Activated T-helper 1 cell treated with anti-CD3 and anti-CD28 coated beads, Interleukin-2, amount 50 U/mL, for 16 hours (primary cell): Measurements from ENCODE around the gene TM4SF1.
"Not testable (repeated sequence)": the region's sequence is repeated elsewhere in the genome, so short reads cannot be mapped to it uniquely, and the experiment has no call there.

Experiments
- DNase-seq, 2 donors: peaks; one replicate each; pipeline ENCODE4 v3.0.0-alpha.2; 2020; ENCODE audit warnings: low read depth in 1 of 2, low spot score in 1 of 2

TM4SF1 gene

DNA sequence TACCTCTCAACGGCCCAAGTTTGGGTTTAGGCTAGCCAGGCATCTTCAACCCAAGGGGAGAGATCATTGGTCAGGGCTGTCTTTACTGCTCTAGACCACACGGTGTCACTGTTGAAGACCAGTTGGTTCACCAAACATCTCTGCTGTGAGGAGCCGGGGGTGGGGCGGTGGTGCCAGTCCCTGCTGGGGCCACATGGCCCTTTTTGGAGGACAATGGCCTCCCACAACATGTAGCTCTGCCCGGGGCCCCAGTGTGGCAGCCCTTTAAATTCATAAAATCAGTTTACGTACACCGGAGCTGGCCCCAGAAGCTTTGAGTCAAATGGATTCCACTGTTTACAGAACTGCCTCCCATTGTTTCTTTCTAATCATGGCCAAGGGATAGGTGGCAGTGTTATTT, 24.9 kb downstream of the TM4SF1 start:
- DNase-seq = no peak

DNA sequence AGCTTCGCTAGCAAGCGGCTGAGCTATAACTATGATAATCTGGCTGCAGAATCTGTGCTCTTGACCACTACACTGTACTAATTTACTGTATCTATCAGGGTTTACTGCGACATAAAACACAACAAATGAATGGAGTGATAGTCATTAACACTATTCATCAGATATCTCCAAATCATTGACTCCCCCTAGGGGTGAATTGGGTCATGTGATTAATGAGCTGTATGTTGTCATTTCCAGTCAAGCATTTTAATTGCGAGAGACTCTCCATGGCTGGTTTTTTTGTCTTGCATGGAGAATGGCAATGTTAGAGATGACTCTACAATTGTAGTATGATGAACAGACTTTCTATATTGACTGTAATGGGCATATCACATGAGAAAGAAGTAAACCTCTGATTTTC, 33.5 kb downstream of the TM4SF1 start:
- no peak for DNase-seq

DNA sequence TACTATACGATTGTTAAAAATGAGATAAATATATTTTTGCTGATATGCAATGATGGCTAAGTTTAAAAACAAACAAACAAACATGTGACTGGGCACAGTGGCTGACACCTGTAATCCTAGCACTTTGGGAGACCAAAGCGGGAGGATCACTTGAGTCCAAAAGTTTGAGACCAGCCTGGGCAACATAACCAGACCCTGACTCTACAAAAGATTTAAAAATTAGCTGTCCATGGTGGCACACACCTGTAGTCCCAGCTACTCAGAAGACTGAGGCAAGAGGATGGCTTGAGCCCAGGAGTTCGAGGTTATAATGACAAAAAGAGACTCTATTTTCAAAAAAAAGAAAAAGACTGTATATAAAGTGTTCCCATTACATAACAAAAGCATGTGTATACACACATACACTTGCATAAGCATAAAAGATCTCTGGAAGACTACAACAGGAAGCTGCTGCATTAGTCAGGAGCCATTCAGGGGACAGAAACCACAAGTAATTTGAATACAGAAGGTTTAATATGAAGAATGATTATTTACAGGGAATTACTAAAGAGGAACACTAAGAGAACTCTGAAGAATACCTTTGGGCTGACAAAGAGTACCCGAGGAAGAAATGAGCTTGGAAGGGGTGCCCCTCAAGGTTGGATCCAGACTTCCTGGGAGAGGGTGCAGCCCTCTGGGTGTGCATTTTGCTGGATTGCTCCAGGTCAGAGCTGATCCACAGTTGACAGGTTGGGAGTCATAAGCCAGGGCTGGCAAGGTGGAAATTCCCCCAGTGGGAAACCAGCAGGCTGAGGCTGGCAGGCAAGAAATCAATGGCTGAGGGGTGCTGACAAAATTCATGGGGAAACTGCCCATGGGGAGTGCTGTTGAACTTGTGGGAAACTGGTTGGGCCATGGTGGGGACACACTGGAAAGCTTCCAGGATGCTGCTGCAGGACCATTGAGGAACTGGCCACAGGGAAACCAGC, 34.8 kb downstream of the TM4SF1 start:
- no peak for DNase-seq

- DNase-seq = no peak
These were observed 37.0 kb downstream of the TM4SF1 start for GRCh38 chr3:149340310-149340933.

DNA sequence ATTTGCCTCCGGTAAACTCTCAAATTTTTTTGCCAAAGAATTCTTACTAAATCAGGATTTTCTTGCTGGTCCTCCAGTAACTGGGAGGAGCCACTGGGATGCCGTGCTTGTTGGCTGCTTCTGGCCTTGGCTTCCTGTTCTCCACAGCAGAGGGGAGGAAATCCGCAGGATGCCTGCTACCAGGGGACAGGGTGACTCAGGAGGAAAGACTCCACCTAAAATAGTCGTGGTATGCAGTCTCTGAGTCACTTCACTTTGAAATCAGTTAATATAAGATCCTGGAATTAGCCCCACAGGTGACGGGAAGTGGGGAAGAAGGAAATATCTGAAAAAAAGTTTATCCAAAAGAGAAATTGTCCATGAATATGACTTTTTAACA, 37.5 kb downstream of the TM4SF1 start:
- DNase-seq = no peak

DNA sequence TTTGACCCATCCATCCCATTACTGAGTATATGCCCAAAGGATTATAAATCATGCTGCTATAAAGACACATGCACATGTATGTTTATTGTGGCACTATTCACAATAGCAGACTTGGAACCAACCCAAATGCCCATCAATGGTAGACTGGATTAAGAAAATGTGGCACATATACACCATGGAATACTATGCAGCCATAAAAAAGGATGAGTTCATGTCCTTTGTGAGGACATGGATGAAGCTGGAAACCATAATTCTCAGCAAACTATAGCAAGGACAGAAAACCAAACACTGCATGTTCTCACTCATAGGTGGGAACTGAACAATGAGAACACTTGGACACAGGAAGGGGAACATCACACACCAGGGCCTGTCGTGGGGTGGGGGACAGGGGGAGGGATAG, 40.0 kb downstream of the TM4SF1 start:
- DNase-seq = not testable (repeated sequence)

DNA sequence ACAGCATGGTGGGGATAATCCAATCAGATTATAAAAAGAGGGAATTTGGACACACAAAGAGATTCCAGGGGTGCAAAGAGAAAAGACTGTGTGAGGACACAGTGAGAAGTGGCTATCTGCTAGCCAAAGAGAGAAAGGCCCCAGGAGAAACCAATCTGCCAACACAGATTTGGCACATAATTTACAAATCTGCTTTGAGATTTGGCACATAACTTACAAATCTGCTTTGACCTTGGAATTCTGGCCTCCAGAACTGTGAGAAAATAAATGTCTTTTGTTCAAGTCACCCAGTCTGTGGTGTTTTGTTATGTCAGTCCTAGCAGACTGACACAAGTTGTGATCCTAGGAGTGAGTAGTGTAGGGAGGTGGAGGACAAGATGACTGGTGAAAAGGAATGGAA, 40.5 kb downstream of the TM4SF1 start:
- no peak for DNase-seq

DNA sequence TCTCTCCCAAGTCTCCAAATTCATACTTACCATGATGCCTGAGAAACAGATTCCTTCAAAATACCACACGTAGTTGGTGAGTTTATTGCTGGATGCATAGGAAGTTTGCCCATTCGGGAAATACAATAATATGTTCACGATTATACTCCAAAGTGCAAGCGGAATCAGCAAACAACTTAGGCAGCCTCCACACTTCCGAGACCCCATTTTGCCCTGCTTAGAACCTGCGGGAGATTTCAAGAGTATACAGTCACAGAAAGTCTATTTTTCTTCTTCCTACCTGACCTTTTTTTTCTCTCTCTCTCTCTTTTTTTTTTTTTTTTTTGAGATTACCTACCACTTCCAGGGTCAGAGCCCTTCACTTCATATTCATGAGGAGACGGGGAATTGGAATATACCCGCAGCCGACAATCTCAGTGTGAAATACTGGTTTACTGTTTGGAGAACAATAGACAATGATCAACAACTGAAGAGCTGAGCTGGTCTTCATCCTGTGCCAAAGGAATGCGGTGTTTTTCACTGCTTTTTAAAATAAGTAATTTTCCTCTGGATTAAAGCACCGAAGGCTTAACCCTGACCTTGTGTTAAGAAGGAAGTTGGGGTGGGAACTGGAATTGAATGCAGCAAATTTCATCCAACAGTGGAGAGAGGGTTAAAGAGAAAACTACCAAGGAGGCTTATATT, 44.1 kb downstream of the TM4SF1 start, which contains the start of gene TM4SF18:
Gene TM4SF18 (minus strand): TSS at position 461 of the 684 bp plus-strand sequence. CDS start 254 bp downstream, at position 207.
- no peak for DNase-seq

- DNase-seq = no peak
These were observed 44.7 kb downstream of the TM4SF1 start for GRCh38 chr3:149332771-149333170.

DNA sequence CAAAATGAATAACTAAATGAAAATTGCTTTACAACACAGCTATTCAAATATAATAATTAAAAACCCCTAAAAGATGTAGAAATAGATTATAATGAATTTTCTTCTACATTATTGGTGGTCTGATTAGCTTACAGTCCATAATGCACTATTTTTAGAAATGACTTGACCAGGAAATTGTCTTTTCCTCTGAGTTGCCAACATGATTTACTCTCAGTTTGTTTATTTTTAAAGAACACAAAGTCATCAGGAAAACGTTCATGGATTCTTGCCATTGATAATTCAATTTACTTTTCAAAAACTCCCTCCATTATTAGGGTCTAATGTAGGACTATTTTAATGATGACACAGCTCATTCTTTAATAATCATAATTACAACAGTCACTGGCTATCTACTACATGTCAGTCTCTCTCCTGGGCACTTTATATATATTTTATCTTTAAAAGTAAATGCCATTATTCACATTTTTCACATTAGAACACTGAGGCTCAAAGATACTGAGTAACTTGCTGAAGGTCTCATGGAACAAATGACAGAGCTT, 45.2 kb downstream of the TM4SF1 start:
- DNase-seq = no peak

DNA sequence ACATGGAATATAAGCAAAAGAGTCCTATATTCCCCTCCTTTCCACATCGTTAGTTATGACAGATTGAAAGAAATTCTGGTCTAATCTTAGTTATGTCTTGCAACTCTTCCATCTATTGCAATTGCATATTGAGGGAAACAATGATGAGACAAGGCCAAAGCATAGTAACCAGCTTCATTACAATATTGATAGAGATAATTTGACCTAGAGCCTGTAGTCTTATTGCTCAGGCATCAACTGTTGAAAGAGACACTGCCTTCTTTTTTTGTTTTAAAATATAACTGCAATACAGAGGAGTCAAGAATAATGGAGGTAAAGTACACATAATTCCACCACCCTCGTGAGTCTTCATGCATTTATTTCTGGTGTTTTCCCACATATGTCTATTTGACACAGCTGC, 46.1 kb downstream of the TM4SF1 start:
- no peak for DNase-seq

GRCh38 chr3:149330609-149331331, 46.7 kb downstream of the TM4SF1 start:
- no peak for DNase-seq

GRCh38 chr3:149327156-149327555, 50.3 kb downstream of the TM4SF1 start:
- no peak for DNase-seq

- DNase-seq = no peak
These were observed 51.9 kb downstream of the TM4SF1 start for GRCh38 chr3:149325581-149325980.

- no peak for DNase-seq
These were observed 53.1 kb downstream of the TM4SF1 start for GRCh38 chr3:149324332-149324731.

GRCh38 chr3:149321640-149322039, 55.8 kb downstream of the TM4SF1 start:
- DNase-seq = no peak

- no peak for DNase-seq
These were observed 56.3 kb downstream of the TM4SF1 start for GRCh38 chr3:149321136-149321535.

DNA sequence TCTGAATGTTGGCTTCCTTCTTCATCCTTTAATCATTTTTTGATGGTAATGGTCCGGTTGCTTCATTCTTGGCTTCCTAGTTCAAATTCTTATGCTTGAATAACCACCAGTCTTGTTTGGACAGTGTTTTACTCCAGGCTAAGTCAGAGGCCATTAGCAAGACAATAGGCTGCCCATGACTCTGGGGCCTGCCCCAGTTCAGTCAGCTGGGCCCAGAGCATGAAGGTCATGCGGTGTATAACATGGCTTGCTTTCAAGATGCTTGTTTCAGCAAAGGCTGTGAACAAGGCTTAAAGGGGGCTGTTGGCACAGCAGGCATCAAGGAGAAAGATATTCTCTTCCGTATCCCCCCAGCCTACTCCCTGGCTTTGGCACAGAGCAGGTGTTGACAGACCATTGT, 57.7 kb downstream of the TM4SF1 start:
- DNase-seq = no peak
